Muscle of back (tissue), 11 donors: ENCODE results near the gene ALPK1. TPM values are rescaled to one million over a fixed set of nuclear protein-coding genes. Genes with fewer than 3 reads are reported as not detected.
"Not testable (repeated sequence)": the region's sequence is repeated elsewhere in the genome, so short reads cannot be mapped to it uniquely, and the experiment has no call there.

Source experiments
- DNase-seq, 3 donors: peaks; one replicate each; pipeline versions ENCODE4 v3.0.0 to v3.0.0-alpha.2; 2013
- polyA plus RNA-seq, 10 donors: library from polyadenylated mRNA; unstranded; fragments of 120-200 nt; gene quantifications; one replicate each; pipeline ENCODE4 v1.2.1, GENCODE V29; 2013; ENCODE audit not compliant: insufficient read length in 10 of 10

Gene ALPK1
- polyA plus RNA-seq, 10 donors = 3.8 to 10.6 (median 6.7) TPM

DNA sequence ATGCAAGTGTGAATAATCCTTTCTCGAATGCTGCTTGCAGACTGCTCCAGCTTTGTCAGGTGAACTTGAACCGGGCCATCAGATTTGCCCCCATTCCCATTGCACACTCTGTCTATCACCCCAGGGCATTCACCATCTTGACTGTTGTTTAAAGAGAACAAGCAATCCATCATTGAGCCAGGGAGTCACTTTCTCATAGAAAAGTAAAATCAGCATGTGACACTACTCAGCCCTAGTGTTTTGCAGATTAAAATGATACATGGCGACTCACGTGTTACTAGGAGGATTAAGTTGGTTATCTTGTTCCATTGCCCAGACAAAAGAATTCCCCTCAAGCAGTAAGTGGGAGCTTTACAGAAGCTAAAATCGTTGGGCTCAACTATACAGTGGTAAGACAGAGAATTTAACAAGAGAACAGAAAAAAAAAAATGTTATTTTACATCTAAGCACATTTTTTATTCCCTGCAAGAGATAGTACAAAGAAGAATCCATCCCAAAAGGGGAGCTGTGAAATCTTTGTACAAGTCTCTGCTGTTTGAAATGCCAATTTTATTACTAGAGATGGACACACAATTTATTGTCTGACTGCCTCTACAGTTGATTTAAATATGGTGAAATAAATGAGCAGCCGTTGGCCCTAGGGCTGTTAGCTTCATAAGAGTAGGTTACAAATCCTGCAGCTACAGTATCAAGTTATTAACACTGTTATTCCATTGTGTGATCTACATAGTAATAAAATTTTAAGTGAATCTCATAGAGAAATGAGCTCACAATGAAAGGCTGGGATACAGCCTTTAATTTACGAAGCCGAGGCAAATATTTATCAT is 151.3 kb downstream of the ALPK1 start:
- no peak for DNase-seq

- no peak for DNase-seq
Measured at GRCh38 chr4:112449708-112450107, 152.5 kb downstream of the ALPK1 start.

GRCh38 chr4:112451104-112451503 is 153.9 kb downstream of the ALPK1 start:
- no peak for DNase-seq

GRCh38 chr4:112451831-112452230 is 154.7 kb downstream of the ALPK1 start:
- DNase-seq = no peak

GRCh38 chr4:112453321-112453720 is 156.2 kb downstream of the ALPK1 start:
- no peak for DNase-seq

DNA sequence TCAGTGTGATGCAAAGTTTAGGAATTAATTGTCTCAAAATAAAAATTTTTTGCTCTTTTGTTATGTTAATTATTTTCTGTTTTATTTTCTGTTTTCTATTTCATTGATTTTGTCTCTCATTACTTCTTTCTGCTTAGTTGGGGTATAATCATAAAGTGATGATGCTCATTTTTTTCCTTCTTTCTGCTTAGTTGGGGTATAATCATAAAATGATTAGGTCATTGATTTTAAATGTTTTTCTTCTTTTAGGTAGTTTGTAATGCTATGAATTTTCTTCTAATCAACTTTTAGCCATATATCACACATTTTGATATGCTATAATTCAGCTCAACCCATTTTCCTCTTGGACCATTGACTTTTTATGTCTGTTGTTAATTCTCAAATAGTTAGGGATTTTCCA is 175.1 kb downstream of the ALPK1 start:
- no peak for DNase-seq

GRCh38 chr4:112473985-112474384 is 176.8 kb downstream of the ALPK1 start:
- no peak for DNase-seq

DNA sequence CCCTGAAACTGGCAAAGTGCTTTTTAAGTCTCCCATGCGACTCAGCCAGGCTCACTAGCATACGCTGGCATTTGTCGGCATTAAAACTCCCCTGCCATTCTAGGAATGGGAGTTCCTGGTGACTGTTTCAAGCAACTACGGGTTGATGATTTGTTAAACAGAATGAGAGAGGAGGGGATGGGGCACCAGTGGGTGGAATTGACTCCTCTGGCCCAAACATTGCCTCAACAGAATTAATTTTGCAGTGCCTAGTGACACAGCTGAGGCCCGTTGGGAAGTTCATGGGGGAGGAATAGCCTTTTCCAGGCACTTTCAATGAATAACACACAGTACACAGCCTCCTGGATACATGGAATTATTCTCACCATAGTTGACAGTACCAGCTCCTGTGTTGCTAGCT is 188.8 kb downstream of the ALPK1 start:
- DNase-seq = no peak

DNA sequence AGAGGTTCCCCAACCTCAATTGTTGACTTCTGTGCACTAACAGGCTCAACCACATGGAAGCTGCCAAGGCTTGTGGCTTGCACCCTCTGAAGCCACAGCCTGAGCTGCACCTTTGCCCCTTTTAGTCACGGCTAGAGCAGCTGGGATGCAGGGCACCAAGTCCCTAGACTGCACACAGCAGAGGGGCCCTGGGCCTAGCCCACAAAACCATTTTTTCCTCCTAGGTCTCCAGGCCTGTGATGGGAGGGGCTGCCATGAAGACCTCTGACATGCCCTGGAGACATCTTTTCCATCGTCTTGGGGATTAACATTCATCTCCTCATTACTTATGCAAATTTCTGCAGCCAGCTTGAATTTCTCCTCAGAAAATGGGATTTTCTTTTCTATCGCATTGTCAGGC is 193.6 kb downstream of the ALPK1 start:
- DNase-seq = not testable (repeated sequence)

Other genes starting within 250 kb of the ALPK1 start
- gene FAM241A, start 151.9 kb upstream of the ALPK1 start, polyA plus RNA-seq = 1 to 10 TPM; 3.6 to 5.7 (median 4.4) TPM
- 10 to 100 TPM in 9 of 10 donors, 1 to 10 TPM in 1; 9.5 to 17.4 (median 12.3) TPM for gene AP1AR, start 65.6 kb upstream of the ALPK1 start, polyA plus RNA-seq
- 1 to 10 TPM; 3.7 to 8.8 (median 6.1) TPM for gene TIFA, start 11.5 kb upstream of the ALPK1 start, polyA plus RNA-seq
- under 1 TPM in 1 of 10 donors, not detected in 9; 0.09 TPM for gene NEUROG2, start 218.8 kb downstream of the ALPK1 start, polyA plus RNA-seq